B cell (primary cell): Measurements from ENCODE around the gene ARMC10. TPM values are rescaled to one million over a fixed set of nuclear protein-coding genes. Genes with fewer than 3 reads are reported as not detected.

ENCODE experiments used
- ATAC-seq: fragments of 200-7000 bp; cut with Tn5 transposase; one replicate; pipeline ENCODE4 v1.10.0; 2021; ENCODE audit warnings: low read depth, mild to moderate bottlenecking, moderate number of reproducible peaks, moderate library complexity
- CTCF ChIA-PET: fragments of 350-600 bp; sonication (Branson Sonifier 250); formaldehyde crosslinking; loops from one replicate; lab custom pipeline; 2021; ENCODE audit warnings: antibody characterized with exemption, inconsistent platforms; lab: Charles Lee
- POLR2A ChIA-PET: fragments of 350-600 bp; sonication (Branson Sonifier 250); formaldehyde crosslinking; loops from one replicate; lab custom pipeline; 2021; ENCODE audit warnings: antibody characterized with exemption; lab: Charles Lee
- DNase-seq: peaks from one replicate; pipeline ENCODE4 v3.0.0; 2013
- H2AFZ ChIP-seq: 2 replicates; pipeline ENCODE4 v1.6.1; 2012; ENCODE audit warnings: mild to moderate bottlenecking, low read depth, low read length; ENCODE audit not compliant: insufficient read depth, poor library complexity, severe bottlenecking
- H3K27ac ChIP-seq, 2 donors: 1 replicate in 1 of 2; 2 replicates in 1 of 2; pipeline ENCODE4 v1.5.1; 2012 to 2013; ENCODE audit warnings: low read length in 2 of 2, mild to moderate bottlenecking in 2 of 2, moderate library complexity in 1 of 2
- H3K27me3 ChIP-seq, 4 experiments: fragments of 200-600 bp in 1 of 4; sonication (generic) in 1 of 4; replicated peaks in 1 of 4; 1 replicate in 2 of 4; 2 replicates in 2 of 4; pipeline versions ENCODE4 v1.6.1 to v1.7.0; 2013 to 2016; ENCODE audit warnings: low read length in 3 of 4, mild to moderate bottlenecking in 2 of 4, mixed read lengths in 1 of 4, moderate library complexity in 1 of 4; ENCODE audit not compliant: insufficient read depth in 4 of 4, control insufficient read depth in 3 of 4; ENCODE audit errors: control extremely low read depth in 1 of 4
- H3K36me3 ChIP-seq, 2 experiments: replicated peaks in 1 of 2; 1 replicate in 1 of 2; 2 replicates in 1 of 2; pipeline versions ENCODE4 v1.6.1 to v1.7.1; 2013; ENCODE audit warnings: low read length in 1 of 2; ENCODE audit not compliant: insufficient read depth in 2 of 2, control insufficient read depth in 1 of 2; ENCODE audit errors: control extremely low read depth in 1 of 2, extremely low read depth in 1 of 2
- H3K4me1 ChIP-seq, 2 donors: fragments of 200-600 bp in 1 of 2; sonication (generic) in 1 of 2; 1 replicate in 1 of 2; 2 replicates in 1 of 2; pipeline versions ENCODE4 v1.5.1 to v1.6.1; 2013 to 2017; ENCODE audit warnings: low read length in 2 of 2; ENCODE audit not compliant: control insufficient read depth in 2 of 2, insufficient read depth in 2 of 2
- H3K4me2 ChIP-seq: replicated peaks from 2 replicates; pipeline ENCODE3; 2012; ENCODE audit warnings: mild to moderate bottlenecking, low read depth, low read length; ENCODE audit not compliant: poor library complexity, severe bottlenecking
- H3K4me3 ChIP-seq, 5 experiments: fragments of 200-600 bp in 1 of 5; sonication (generic) in 1 of 5; 1 replicate in 3 of 5; 2 replicates in 2 of 5; pipeline versions ENCODE4 v1.5.1 to v1.7.0; 2011 to 2016; ENCODE audit warnings: low read length in 4 of 5, mild to moderate bottlenecking in 4 of 5, low read depth in 2 of 5, control low read depth in 1 of 5, moderate library complexity in 1 of 5; ENCODE audit not compliant: insufficient read depth in 1 of 5; ENCODE audit errors: control extremely low read depth in 1 of 5, extremely low read depth in 1 of 5
- H3K79me2 ChIP-seq: fragments of 200-600 bp; sonication (generic); one replicate; pipeline ENCODE4 v1.6.0; 2016; ENCODE audit warnings: low read length; ENCODE audit not compliant: control insufficient read depth, insufficient read depth
- H3K9ac ChIP-seq: fragments of 200-600 bp; sonication (generic); 2 replicates; pipeline ENCODE4 v1.6.1; 2017; ENCODE audit warnings: mild to moderate bottlenecking, low read length, moderate library complexity
- H3K9me3 ChIP-seq, 3 donors: one replicate each; pipeline versions ENCODE4 v1.6.1 to v1.7.1; 2013; ENCODE audit warnings: low read length in 2 of 3; ENCODE audit not compliant: control insufficient read depth in 2 of 3, insufficient read depth in 1 of 3; ENCODE audit errors: control extremely low read depth in 1 of 3
- H4K20me1 ChIP-seq: 2 replicates; pipeline ENCODE4 v1.6.0; 2012; ENCODE audit warnings: mild to moderate bottlenecking, low read length; ENCODE audit not compliant: insufficient read depth, control insufficient read depth, poor library complexity, severe bottlenecking
- H3K27ac Mint-ChIP-seq: one replicate; pipeline ENCODE4 v1.8.0; 2021; ENCODE audit warnings: mixed read lengths
- H3K27me3 Mint-ChIP-seq: one replicate; pipeline ENCODE4 v1.8.0; 2021; ENCODE audit warnings: mixed read lengths
- H3K4me1 Mint-ChIP-seq: one replicate; pipeline ENCODE4 v1.8.0; 2021; ENCODE audit warnings: mixed read lengths
- H3K4me3 Mint-ChIP-seq: one replicate; pipeline ENCODE4 v1.8.0; 2021; ENCODE audit warnings: mixed read lengths
- H3K9me3 Mint-ChIP-seq: one replicate; pipeline ENCODE4 v1.8.0; 2022; ENCODE audit warnings: mixed read lengths; ENCODE audit not compliant: insufficient read depth
- EZH2 ChIP-seq: IDR thresholded peaks from 2 replicates; pipeline ENCODE4 v1.6.1; 2012; ENCODE audit warnings: borderline replicate concordance, low read depth, mild to moderate bottlenecking, moderate library complexity, low read length; ENCODE audit not compliant: insufficient read depth, poor library complexity, severe bottlenecking
- WGBS: methylation state at CpG from one replicate; pipeline ENCODE4 v1.1.5; 2013; ENCODE audit warnings: missing lambda C conversion rate; ENCODE audit not compliant: insufficient coverage; 5-methylcytosine and 5-hydroxymethylcytosine counted together
- intact Hi-C: fragments of 100-400 bp; cut with micrococcal nuclease; formaldehyde crosslinking; loops from one replicate; pipeline ENCODE4 v1.10.0; 2022
- polyA plus RNA-seq: library from polyadenylated mRNA; depleted of rRNA; stranded (reverse); fragments of >200 nt; gene quantifications from 2 replicates; pipeline ENCODE4 v1.2.3, GENCODE V29; 2012
- total RNA-seq, 2 donors: library from RNA; stranded (reverse); fragments of 120-200 nt in 1 of 2; gene quantifications; 1 replicate in 1 of 2; 2 replicates in 1 of 2; pipeline versions ENCODE4 v1.2.3 to v1.2.4, GENCODE V29; 2013 to 2022
- TF ChIP-seq, protein P1 (sequence below): fragments of 200-600 bp; IDR thresholded peaks from one replicate; pipeline ENCODE4 v1.8.0; 2022; ENCODE audit warnings: antibody characterized with exemption, mild to moderate bottlenecking

Gene ARMC10
- total and polyA plus RNA-seq, 2 donors (not counting 1 experiment from before 2014, with no cell fraction given), result 7.3 to 24.2 TPM

DNA sequence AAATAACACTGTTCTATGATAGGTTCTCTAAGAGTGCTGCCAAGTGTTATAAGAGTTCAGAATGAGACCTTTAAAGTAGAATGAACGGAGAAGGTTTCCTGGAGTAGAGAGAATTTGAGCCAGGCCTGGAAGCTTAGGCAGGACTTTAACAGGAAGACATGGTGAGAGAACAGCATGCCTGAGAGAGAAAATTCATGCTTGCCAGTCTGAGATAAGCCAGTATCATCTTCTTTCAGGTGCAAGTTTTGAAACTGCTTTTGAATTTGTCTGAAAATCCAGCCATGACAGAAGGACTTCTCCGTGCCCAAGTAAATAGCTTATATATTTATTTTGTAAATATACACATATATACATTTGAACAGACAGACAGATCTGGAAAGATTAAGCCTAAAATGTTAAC, 22.1 kb downstream of the ARMC10 start:
- POLR2A ChIA-PET, result no interaction called here
- no peak for ATAC-seq
- CTCF ChIA-PET, result no interaction called here
- H3K4me3 Mint-ChIP-seq, result no peak overlapping the region
- Histone ChIP-seq H3K9me3 (no peaks in the 10 kb centered on the region), H3K4me3 (no peak overlapping the region), H2AFZ (no peak overlapping the region), H3K9ac (no peak overlapping the region), H3K4me2 (no peak overlapping the region), H4K20me1 (no peaks in the 10 kb centered on the region), H3K27ac (no peak overlapping the region), H3K4me1 (no peaks in the 10 kb centered on the region), H3K79me2 (no peaks in the 10 kb centered on the region), H3K27me3 (no peaks in the 10 kb centered on the region), H3K36me3 (peaks cover 2 to 18% of the 10 kb centered on the region in 2 experiments)
- H3K9me3 Mint-ChIP-seq, result no peaks in the 10 kb centered on the region
- no peaks in the 10 kb centered on the region for H3K4me1 Mint-ChIP-seq
- H3K27ac Mint-ChIP-seq, result no peak overlapping the region
- TF ChIP-seq, protein P1, sequence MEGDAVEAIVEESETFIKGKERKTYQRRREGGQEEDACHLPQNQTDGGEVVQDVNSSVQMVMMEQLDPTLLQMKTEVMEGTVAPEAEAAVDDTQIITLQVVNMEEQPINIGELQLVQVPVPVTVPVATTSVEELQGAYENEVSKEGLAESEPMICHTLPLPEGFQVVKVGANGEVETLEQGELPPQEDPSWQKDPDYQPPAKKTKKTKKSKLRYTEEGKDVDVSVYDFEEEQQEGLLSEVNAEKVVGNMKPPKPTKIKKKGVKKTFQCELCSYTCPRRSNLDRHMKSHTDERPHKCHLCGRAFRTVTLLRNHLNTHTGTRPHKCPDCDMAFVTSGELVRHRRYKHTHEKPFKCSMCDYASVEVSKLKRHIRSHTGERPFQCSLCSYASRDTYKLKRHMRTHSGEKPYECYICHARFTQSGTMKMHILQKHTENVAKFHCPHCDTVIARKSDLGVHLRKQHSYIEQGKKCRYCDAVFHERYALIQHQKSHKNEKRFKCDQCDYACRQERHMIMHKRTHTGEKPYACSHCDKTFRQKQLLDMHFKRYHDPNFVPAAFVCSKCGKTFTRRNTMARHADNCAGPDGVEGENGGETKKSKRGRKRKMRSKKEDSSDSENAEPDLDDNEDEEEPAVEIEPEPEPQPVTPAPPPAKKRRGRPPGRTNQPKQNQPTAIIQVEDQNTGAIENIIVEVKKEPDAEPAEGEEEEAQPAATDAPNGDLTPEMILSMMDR, result no peak
- no peak for TF ChIP-seq EZH2
- WGBS, result 100% methylated on average over 1 of the region's 2 CpGs
- DNase-seq, result no peak
- intact Hi-C loops, result no loop called here
- no peaks in the 10 kb centered on the region for H3K27me3 Mint-ChIP-seq

DNA sequence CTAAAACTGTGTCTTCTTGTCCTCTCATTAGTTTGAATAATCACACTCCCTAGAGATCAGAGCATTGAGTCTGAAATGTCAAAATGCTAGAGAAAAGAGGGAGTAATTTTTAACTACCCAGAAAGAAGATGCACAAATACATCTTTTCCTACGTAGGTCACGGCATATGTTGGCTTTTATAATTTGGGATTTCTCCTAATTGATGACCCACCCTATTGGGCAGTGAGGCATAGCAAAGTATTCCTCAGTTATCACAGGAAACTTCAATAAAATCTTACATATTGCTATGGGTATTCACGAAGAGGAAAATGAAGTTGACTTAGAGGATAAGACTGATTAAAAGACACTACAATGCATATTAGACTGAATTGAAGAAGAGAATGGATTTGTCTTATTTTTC, 25.4 kb downstream of the ARMC10 start:
- Histone ChIP-seq H3K4me2 (no peak overlapping the region), H3K27ac (no peak overlapping the region), H3K9ac (no peak overlapping the region), H3K9me3 (no peaks in the 10 kb centered on the region), H4K20me1 (no peaks in the 10 kb centered on the region), H3K36me3 (peaks cover 6 to 16% of the 10 kb centered on the region in 2 experiments), H3K79me2 (no peaks in the 10 kb centered on the region), H3K4me3 (no peak overlapping the region), H3K27me3 (no peaks in the 10 kb centered on the region), H2AFZ (no peak overlapping the region), H3K4me1 (no peaks in the 10 kb centered on the region)
- ChIA-PET CTCF (no interaction called here), POLR2A (no interaction called here)
- intact Hi-C loops, result no loop called here
- H3K4me1 Mint-ChIP-seq, result no peaks in the 10 kb centered on the region
- H3K4me3 Mint-ChIP-seq, result no peak overlapping the region
- ATAC-seq (no peak), DNase-seq (no peak)
- no peak for TF ChIP-seq EZH2
- TF ChIP-seq, protein P1, result no peak
- H3K27ac Mint-ChIP-seq, result no peak overlapping the region
- H3K27me3 Mint-ChIP-seq, result no peaks in the 10 kb centered on the region
- WGBS, result no CpG with 5 or more reads among the region's 3 CpGs
- no peaks in the 10 kb centered on the region for H3K9me3 Mint-ChIP-seq
